A549 (cell line): ENCODE results near the gene TCF7L1. TPM values are rescaled to one million over a fixed set of nuclear protein-coding genes. Genes with fewer than 3 reads are reported as not detected.
"Not testable (repeated sequence)": the region's sequence is repeated elsewhere in the genome, so short reads cannot be mapped to it uniquely, and the experiment has no call there.

ENCODE experiments used
- ATAC-seq, 2 experiments: fragments of 200-7000 bp in 1 of 2; fragments of >200 bp in 1 of 2; cut with Nextera tagmentation in 1 of 2; cut with Tn5 transposase in 1 of 2; 3 replicates each; pipeline versions ENCODE4 v1.8.0 to v1.9.1; 2018 to 2020; ENCODE audit warnings: mild to moderate bottlenecking in 1 of 2, moderate library complexity in 1 of 2
- CTCF ChIA-PET: fragments of 300-600 bp; sonication (Branson Sonifier 250); formaldehyde crosslinking; extraction: SDS; loops from one replicate; lab custom pipeline; 2021; ENCODE audit warnings: antibody characterized with exemption, inconsistent platforms; lab: Yijun Ruan, JAX
- POLR2A ChIA-PET: fragments of 350-600 bp; formaldehyde crosslinking; extraction: SDS; loops from one replicate; lab custom pipeline; 2021; ENCODE audit warnings: antibody characterized with exemption, inconsistent platforms; lab: Yijun Ruan, JAX
- DNase-seq, 2 experiments: peaks; one replicate each; pipeline versions ENCODE4 v3.0.0 to v3.0.0-alpha.2; 2011 to 2016; ENCODE audit warnings: low read depth in 1 of 2, low spot score in 1 of 2
- FAIRE-seq: peaks from 2 replicates; lab custom pipeline; 2011; peaks lifted over from hg19 to GRCh38; lab: Jason Lieb, UNC
- H3K27ac ChIP-seq, 2 experiments: fragments of >200 bp; sonication (Bioruptor Twin); formaldehyde crosslinking; 3 replicates each; pipeline ENCODE4 v1.5.1; 2016 to 2017
- H3K4me1 ChIP-seq: fragments of >200 bp; sonication (Bioruptor Twin); formaldehyde crosslinking; 3 replicates; pipeline ENCODE4 v1.6.1; 2016
- H3K4me2 ChIP-seq: fragments of >200 bp; sonication (Bioruptor Twin); formaldehyde crosslinking; 3 replicates; pipeline ENCODE4 v1.6.1; 2016
- H3K4me3 ChIP-seq: fragments of >200 bp; sonication (Bioruptor Twin); formaldehyde crosslinking; 3 replicates; pipeline ENCODE4 v1.5.1; 2016
- H3K9me3 ChIP-seq: fragments of >200 bp; sonication (Bioruptor Twin); formaldehyde crosslinking; 3 replicates; pipeline ENCODE4 v1.6.1; 2016
- BHLHE40 ChIP-seq: IDR thresholded peaks from 2 replicates; pipeline ENCODE4 v1.6.1; 2012; ENCODE audit warnings: low read depth, low read length, inconsistent platforms
- CEBPB ChIP-seq, 2 experiments: fragments of >200 bp in 1 of 2; sonication (Bioruptor Twin) in 1 of 2; formaldehyde crosslinking in 1 of 2; IDR thresholded peaks; 2 replicates each; pipeline ENCODE4 v1.6.1; 2012 to 2016
- CHD2 ChIP-seq: fragments of 150-350 bp; IDR thresholded peaks from 2 replicates; pipeline ENCODE4 v1.6.1; 2014; ENCODE audit warnings: low read length; ENCODE audit not compliant: partially characterized antibody
- EHMT2 ChIP-seq: fragments of 200-600 bp; sonication (generic); IDR thresholded peaks from 2 replicates; pipeline ENCODE4 v1.6.1; 2016; ENCODE audit warnings: antibody characterized with exemption, low read depth, mild to moderate bottlenecking, moderate library complexity
- ELK1 ChIP-seq: fragments of 150-350 bp; IDR thresholded peaks from 2 replicates; pipeline ENCODE4 v1.6.1; 2014; ENCODE audit warnings: low read depth, mild to moderate bottlenecking, low read length
- JUN ChIP-seq, 2 experiments: fragments of >200 bp; sonication (Bioruptor Twin); formaldehyde crosslinking; IDR thresholded peaks; 2 replicates in 1 of 2; 3 replicates in 1 of 2; pipeline ENCODE4 v1.6.1; 2016 to 2017
- JUNB ChIP-seq: fragments of >200 bp; sonication (Bioruptor Twin); formaldehyde crosslinking; IDR thresholded peaks from 2 replicates; pipeline ENCODE4 v1.6.1; 2016
- KDM1A ChIP-seq: fragments of 200-600 bp; sonication (generic); IDR thresholded peaks from 2 replicates; pipeline ENCODE4 v1.6.1; 2016; ENCODE audit warnings: low read depth, mild to moderate bottlenecking
- MAFK ChIP-seq: fragments of 450-650 bp; IDR thresholded peaks from 2 replicates; pipeline ENCODE4 v1.6.1; 2014; ENCODE audit not compliant: partially characterized antibody
- MAX ChIP-seq: IDR thresholded peaks from 2 replicates; pipeline ENCODE4 v1.6.1; 2012
- MYC ChIP-seq: IDR thresholded peaks from 2 replicates; pipeline ENCODE4 v1.6.1; 2012; ENCODE audit warnings: mild to moderate bottlenecking, inconsistent platforms, low read length, improper control_type of control experiment, borderline replicate concordance
- NFE2L2 ChIP-seq: fragments of 150-350 bp; conservative IDR thresholded peaks from 2 replicates; pipeline ENCODE4 v1.6.1; 2014; ENCODE audit warnings: low read length
- PBX3 ChIP-seq: IDR thresholded peaks from 2 replicates; pipeline ENCODE4 v1.6.1; 2012
- RARB ChIP-seq: fragments of 250-450 bp; sonication (Bioruptor Pico); IDR thresholded peaks from 2 replicates; pipeline ENCODE4 v1.8.0; 2021; ENCODE audit warnings: mild to moderate bottlenecking, moderate library complexity
- RCOR1 ChIP-seq: fragments of 150-350 bp; IDR thresholded peaks from 2 replicates; pipeline ENCODE4 v1.6.1; 2014; ENCODE audit warnings: antibody characterized with exemption, low read length, low read depth
- REST ChIP-seq: fragments of 200-600 bp; sonication (generic); IDR thresholded peaks from 2 replicates; pipeline ENCODE4 v1.6.1; 2016; ENCODE audit warnings: antibody characterized with exemption, mild to moderate bottlenecking, moderate library complexity
- RFX5 ChIP-seq: fragments of 450-650 bp; IDR thresholded peaks from 2 replicates; pipeline ENCODE4 v1.7.1; 2014; ENCODE audit warnings: antibody characterized with exemption, mild to moderate bottlenecking, moderate library complexity
- SREBF2 ChIP-seq: fragments of 450-650 bp; IDR thresholded peaks from 2 replicates; pipeline ENCODE4 v1.6.1; 2014; ENCODE audit warnings: mild to moderate bottlenecking, moderate library complexity
- TP53 ChIP-seq: fragments of 250-450 bp; sonication (Bioruptor Pico); IDR thresholded peaks from 2 replicates; pipeline ENCODE4 v1.5.0; 2021; ENCODE audit warnings: mild to moderate bottlenecking, moderate library complexity
- USF2 ChIP-seq: fragments of 450-650 bp; IDR thresholded peaks from 2 replicates; pipeline ENCODE4 v1.6.1; 2014; ENCODE audit warnings: antibody characterized with exemption
- ZC3H11A ChIP-seq: fragments of 450-650 bp; IDR thresholded peaks from 2 replicates; pipeline ENCODE4 v1.6.1; 2014; ENCODE audit warnings: antibody characterized with exemption, mild to moderate bottlenecking
- WGBS: methylation state at CpG from one replicate; pipeline ENCODE4 v1.1.6; 2017; ENCODE audit errors: missing lambda C conversion rate; 5-methylcytosine and 5-hydroxymethylcytosine counted together
- polyA plus RNA-seq, 4 experiments: library from polyadenylated mRNA; depleted of rRNA in 3 of 4; stranded (reverse); fragments of >200 nt; fragmentation: RNase III in 1 of 4; extraction: RNeasy Plus Mini Kit Qiagen cat#74134 plus additional on column Dnase treatment in 1 of 4; gene quantifications; 2 replicates in 3 of 4; 3 replicates in 1 of 4; pipeline ENCODE4 v1.2.3, GENCODE V29; 2011 to 2017

The TCF7L1 gene
- polyA plus RNA-seq, 2 of the 4 experiments (the other 2 are of a cell fraction) = 0.68 to 4.4 TPM

- no peak for TF ChIP-seq JUNB
- no peak for TF ChIP-seq KDM1A
- no peak for TF ChIP-seq NFE2L2
- no peak for TF ChIP-seq SREBF2
- peak; percentile 91 for TF ChIP-seq MAX
- TF ChIP-seq PBX3 = peak; percentile 59; the same call in 1 of the 2 replicates
These were observed 194.8 kb downstream of the TCF7L1 start, which contains the start of gene TGOLN2 (continued) for GRCh38 chr2:85327822-85328617.

GRCh38 chr2:85329181-85329651 is 196.0 kb downstream of the TCF7L1 start:
- POLR2A ChIA-PET = no interaction called here
- FAIRE-seq = no peak
- Histone ChIP-seq H3K4me2 (peak overlapping the region; percentile 96), H3K27ac (peak overlapping the region in 1 of 2 experiments; percentile 25; a peak in 1 of 6 replicates), H3K4me1 (peaks cover 33% of the 10 kb centered on the region), H3K9me3 (no peaks in the 10 kb centered on the region), H3K4me3 (no peak overlapping the region)
- CTCF ChIA-PET = interaction anchor here (0.9 to 1.6 kb wide), 2 partner anchors 14 to 17 kb away, joined by 3 to 4 read pairs; no protein-coding TSS in a partner anchor
- no peak for DNase-seq
- TF ChIP-seq KDM1A (no peak), MAFK (peak; percentile 33), JUN (IDR thresholded peaks at IDR 0.05) (no peak), NFE2L2 (peak; percentile 72), RFX5 (no peak)
- no peak for ATAC-seq

- H3K27ac ChIP-seq, H3K4me2 ChIP-seq, CTCF ChIA-PET, ATAC-seq, H3K9me3 ChIP-seq, POLR2A ChIA-PET, H3K4me3 ChIP-seq, DNase-seq, FAIRE-seq: not testable (repeated sequence)
- 68% methylated on average over 3 of the region's 3 CpGs for WGBS
- peaks cover 29% of the 10 kb centered on the region for H3K4me1 ChIP-seq
These were observed 196.5 kb downstream of the TCF7L1 start for GRCh38 chr2:85329701-85330100.

GRCh38 chr2:85330839-85331636 is 197.8 kb downstream of the TCF7L1 start:
- Histone ChIP-seq H3K4me1 (peaks cover 16% of the 10 kb centered on the region), H3K27ac (no peak overlapping the region), H3K4me2 (no peak overlapping the region), H3K4me3 (no peak overlapping the region), H3K9me3 (no peaks in the 10 kb centered on the region)
- WGBS = 77% methylated on average over 13 of the region's 13 CpGs
- ChIA-PET POLR2A (interaction anchor here (1.3 kb wide), 1 partner anchor 11 kb away, joined by 3 read pairs; no protein-coding TSS in a partner anchor), CTCF (interaction anchor here (0.5 to 1.4 kb wide), 4 partner anchors 31 to 371 kb away, joined by 3 to 6 read pairs (median 4); no protein-coding TSS in a partner anchor)
- no peak for ATAC-seq
- no peak for FAIRE-seq
- no peak for DNase-seq
- TF ChIP-seq USF2 = no peak
- TF ChIP-seq ELK1 = no peak
- TF ChIP-seq CEBPB (IDR thresholded peaks at IDR 0.05) = no peak
- no peak for TF ChIP-seq REST
- TF ChIP-seq MYC = no peak
- TF ChIP-seq CHD2 = no peak
- TF ChIP-seq EHMT2 = no peak
- no peak for TF ChIP-seq ZC3H11A
- TF ChIP-seq TP53 (CRISPR knock-in tag) = no peak
- TF ChIP-seq BHLHE40 = no peak
- no peak for TF ChIP-seq RARB
- TF ChIP-seq RCOR1 = no peak
- TF ChIP-seq SREBF2 = no peak
